NCI-H345 (cell line): ENCODE results near the gene SH3PXD2A.

Experiments used
- DNase-seq: peaks from one replicate; lab custom pipeline; 2025; lab: John Stamatoyannopoulos, UW

The SH3PXD2A gene

DNA sequence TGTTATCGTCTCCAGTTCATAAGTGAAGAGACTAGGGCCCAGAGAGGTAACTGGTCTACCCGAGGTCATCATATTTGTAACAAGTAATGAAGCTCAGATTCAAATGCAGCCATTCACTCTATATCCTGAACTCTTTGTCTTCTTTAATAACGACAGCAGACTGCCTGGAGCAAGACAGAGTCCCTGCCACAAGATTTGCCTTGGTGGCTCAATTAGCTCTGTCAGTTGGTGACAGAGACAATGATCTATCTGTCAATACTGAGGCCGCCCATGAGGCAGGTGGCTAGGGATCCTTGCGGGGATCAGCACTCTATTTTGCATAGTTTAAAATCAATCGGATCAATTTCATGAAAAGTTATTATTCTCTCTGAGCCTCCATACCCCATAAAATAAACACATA lies 43.9 kb downstream of the SH3PXD2A start:
- no peak for DNase-seq

DNA sequence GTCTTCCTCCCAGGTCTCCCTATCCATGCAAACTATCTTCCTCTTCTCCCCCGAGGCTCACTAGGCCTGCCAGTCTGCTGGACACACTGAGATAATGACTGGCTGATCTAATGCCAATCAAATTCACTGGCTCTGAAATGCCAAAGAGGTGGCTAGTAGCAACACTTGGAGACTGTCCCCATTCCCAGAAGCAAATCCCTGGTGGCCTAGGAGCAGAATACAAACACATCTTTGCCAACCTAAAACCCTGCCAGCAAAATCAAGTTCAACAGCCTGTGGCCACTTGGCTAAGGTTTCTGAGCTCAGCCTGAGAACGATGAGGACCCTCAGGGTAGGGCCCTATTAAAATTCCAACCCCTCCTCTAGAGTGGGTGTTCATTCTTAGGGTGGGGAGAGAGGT lies 46.6 kb downstream of the SH3PXD2A start:
- no peak for DNase-seq

DNA sequence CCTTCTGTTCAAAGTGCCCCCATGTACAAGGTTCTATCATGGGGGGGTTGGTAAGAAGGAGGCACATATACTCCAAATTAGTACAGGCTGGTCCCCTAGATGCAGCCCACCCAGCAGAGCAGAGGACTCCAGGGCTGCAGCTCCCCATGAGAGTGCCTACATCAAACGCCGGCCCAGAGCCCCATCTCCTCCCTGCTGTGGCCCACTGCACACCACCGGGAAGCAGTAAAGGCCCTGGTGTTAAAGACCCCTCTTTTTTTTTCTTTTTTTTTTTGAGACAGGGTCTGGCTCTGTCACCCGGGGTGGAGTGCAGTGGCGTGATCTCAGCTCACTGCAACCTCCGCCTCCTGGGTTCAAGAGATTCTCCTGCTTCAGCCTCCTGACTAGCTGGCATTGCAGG lies 47.4 kb downstream of the SH3PXD2A start:
- no peak for DNase-seq

DNA sequence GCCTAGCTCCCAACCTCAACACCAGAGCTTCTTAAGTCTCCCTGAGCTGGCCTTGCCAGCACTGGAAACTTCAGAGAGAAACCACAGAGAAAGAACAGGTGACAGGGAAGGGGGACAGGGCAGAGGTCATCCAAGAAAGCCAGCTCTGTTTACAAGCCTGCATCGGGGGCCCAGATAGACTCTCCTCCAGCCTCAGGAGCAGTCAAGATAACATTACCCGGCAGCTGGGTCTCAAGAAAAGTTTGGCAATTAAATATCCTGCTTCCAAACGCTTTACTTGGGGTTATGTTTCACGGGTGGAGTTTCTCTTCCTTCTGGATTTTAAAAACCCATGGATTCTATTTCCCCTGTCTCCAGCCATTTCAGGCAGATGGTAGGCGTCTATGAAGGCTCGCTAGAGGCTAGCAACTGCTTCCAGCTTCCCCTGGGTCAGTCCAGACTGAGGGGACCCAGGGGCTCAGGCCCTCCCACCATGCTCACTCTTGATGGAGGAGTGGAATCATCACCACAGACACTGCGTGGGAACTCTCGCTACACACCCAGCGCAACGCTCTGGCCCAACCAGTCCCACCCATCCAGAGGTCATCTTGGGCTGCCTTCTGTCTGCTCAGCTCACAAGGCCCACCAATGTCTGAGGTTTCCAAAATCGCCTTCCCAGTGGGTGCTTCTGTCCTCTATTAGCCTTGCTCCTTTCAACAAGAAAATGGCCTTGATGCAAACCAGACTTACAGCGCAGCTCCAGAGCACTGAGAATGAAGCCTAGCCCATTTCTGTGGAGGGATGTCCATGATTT lies 48.8 kb downstream of the SH3PXD2A start:
- DNase-seq, result no peak

DNA sequence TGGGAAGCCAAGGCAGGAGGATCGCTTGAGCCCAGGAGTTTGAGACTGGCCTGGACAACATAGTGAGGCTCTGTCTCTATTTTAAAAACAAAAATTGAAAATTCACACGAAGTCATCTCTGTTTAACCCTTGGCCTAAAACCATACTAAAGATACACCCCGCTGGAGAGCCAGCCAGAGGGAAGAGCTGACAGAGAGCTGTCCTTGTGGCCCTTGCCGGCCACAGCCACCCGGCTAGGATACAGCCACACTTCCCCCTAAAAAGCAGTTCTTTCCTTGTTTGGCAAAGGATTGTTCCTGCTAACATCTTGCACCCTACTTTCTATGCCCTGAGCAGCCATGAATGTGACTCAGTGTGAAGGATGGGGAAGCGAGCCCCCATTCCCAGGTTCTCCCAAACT lies 49.6 kb downstream of the SH3PXD2A start:
- no peak for DNase-seq

DNA sequence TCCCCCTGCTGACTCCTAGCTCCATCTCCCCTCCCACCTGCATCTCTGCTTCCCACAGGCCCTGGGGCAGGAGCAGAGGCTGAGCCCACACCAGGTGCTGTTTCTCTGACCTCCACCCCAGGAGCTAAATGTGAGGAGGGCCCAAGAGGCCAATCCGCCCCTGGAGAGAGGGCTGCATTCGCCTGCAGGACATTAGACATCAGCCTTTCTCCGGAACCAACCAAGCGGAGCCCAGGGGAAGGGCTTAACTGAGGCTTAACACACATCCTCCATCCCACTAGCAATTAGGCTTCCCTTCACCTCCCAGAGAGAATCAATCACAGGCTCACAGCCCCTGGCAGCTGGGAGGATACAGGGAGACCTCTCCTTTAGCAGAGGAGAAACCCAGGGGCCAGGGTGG lies 50.5 kb downstream of the SH3PXD2A start:
- DNase-seq, result no peak

DNA sequence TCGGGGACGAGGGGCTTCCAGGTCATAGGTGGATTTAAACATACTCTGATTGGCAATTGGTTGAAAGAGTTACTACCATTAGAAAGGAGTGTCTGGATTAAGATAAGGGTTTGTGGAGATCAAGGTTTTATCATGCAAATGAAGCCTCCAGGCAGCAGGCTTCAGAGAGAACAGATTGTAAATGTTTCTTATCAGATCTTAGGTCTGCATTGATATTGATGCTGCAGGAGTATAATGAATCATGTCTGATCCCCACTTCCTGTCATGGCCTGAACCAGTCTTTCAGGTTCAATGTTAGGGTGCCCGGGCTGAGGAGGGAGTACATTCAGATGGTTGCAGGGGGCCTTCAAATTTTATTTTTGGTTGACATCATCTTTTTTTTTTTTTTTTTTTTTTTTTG lies 51.4 kb downstream of the SH3PXD2A start:
- DNase-seq, result no peak

DNA sequence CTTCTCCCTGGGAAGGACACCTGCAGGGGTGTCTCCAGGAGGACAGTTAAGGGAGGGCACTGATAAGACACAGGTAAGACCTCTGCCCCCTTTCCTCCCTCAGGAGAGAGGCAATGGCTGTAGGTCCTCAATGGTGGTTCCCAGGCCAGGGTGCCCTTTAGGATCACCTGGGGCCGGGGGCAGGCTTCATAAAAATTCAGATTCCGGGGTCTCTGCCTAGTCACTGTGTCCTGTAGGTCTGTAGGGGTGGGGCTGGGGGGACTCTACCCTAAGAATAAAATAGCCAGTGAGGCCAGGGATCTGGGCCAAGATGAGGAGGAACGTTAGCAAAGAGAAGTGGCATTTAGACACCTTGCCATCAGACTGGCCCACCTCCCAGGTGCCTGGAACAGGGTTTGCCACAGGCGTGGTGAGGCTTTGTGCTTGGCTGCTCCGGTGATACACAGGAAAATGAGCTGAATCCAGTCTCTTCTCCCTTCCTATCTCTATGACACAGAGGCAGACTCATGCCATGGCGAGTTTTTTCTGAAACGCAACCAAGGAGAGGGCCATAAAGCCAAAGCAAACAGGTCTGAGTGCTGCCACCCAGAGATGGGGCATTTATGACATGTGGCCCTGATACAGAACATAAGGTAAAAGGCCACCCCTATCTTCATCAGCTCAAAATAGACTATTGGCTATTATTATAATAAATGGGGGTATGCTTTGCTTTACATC lies 52.6 kb downstream of the SH3PXD2A start:
- no peak for DNase-seq

DNA sequence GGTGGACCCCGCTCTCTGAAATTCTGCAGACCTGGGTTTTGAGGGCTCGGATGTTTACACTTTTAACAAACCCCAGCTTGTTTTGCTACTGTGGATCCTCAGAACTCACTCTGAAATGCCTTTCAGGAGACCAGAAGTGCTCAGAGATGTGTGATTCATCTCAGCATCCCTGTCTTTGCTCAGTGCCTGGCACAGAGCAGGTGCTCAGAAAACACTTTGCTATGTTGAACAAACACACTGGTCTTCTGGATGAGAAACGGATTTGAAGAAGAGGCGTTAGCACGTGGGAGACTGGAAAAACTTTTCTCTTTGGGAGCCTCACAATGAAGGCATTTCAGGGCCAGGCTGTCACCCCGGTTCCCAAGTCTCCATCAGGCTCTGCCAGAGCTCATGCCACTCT lies 53.3 kb downstream of the SH3PXD2A start:
- no peak for DNase-seq

DNA sequence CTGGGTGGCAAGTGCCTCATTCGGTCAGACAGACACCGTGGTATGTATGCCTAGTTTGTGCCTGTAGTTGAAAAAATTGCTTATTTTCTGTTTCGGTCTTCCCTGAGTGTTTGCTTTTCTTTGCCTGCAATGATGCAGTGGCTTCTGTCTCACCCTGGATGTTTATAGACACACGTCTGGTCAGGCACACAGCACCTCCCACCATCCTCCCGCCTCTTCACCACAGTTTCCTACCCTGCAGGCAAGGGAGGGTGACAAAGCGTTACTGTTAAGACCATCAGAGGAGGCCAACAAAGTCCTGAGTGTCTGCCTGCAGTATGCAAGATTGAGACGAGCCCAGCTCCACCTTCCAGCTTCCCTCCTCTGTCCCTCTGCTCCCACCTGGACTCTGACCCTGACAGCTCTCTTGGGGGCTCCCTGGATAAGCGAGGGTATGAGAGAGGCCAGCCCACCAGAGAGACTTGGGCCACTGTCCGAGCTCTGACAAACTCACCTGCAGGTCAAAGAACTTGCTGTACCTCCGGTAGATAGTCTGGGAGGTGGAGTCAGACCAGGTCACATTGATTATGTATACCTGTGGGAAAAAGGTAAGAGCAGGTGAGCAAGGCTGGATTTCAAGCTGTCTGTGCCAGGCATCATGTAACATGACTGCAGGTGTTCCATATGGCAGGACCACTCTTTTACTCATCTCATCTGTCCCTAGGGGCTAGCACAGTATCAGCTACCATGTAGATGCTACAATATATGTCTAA lies 54.4 kb downstream of the SH3PXD2A start:
- peak; percentile 14 for DNase-seq

DNA sequence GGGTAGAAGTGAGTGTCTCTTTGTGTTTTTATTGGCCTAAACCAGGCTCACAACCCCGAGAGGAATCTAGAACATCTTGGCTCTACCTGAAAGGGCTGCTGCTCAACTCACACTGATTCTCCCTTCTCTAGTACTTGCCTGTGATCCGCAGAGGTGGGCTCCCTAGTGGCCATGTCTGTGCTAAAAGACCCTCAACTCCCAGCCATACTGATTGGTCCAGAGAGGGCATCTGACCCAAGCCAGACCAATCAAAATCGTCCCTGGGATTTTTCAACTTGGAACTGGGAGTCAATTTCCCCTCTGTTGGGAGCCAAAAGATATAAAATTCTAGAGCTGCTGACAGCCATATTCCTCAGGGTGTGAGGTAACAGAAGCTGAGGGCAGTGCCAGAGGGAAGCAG lies 55.3 kb downstream of the SH3PXD2A start:
- no peak for DNase-seq

DNA sequence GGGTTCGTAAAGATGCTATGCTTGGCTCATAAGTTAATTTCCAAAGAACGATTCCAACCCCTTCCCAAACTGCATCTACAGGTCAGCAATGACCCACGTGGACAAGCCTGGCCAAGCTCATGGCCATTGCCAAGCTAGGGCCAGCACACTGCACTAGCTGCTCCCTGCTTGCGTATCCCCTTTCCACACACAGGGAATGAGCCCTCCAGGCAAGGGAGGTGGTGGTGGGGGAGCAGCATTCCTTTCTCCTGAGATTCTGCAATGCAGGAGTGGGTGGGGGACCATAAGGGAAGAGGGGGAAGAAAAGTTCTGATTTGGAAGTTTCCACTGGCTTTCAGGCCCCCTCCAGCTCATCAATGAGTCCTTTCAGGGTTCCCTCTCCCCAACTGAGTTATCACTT lies 56.0 kb downstream of the SH3PXD2A start:
- DNase-seq, result no peak

DNA sequence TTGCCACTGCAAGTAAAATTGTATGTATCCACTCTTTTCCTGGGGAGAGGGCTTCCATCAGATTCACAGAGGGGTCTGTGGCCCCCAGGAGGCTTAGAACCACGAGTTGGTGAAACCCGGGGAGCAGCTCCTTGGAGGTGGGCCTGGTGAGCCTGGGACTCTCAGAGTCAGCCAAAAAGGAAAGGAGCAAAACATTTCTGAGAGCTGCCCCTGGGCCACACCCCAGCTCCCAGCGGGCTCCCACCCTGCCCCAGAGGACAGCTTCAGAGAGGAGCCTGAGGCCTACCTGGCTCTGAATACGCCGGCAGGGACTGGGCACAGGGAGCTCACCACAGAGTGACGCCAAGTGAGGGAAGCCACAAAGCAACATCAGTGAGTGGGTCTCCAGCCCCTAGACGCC lies 56.9 kb downstream of the SH3PXD2A start:
- no peak for DNase-seq

DNA sequence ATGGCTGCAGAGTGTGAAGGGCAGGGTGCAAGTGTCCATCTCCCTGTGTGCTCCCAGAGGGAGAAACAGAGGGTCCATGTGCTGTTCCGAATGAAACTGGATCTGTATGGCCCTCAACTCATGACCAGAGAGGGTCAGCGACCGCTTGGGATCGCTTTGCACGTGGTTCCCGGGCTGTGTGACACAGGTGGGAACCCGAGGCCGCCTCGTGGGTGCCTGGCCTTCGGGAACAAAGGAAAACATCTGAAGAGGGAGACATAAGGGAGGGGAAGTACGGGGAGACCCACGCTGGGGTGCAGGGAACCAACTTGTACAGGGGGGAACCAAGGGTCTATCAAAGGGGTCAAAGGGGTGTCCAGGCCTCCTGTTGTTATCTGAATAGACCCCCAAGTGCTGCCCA lies 57.5 kb downstream of the SH3PXD2A start:
- DNase-seq, result no peak

DNA sequence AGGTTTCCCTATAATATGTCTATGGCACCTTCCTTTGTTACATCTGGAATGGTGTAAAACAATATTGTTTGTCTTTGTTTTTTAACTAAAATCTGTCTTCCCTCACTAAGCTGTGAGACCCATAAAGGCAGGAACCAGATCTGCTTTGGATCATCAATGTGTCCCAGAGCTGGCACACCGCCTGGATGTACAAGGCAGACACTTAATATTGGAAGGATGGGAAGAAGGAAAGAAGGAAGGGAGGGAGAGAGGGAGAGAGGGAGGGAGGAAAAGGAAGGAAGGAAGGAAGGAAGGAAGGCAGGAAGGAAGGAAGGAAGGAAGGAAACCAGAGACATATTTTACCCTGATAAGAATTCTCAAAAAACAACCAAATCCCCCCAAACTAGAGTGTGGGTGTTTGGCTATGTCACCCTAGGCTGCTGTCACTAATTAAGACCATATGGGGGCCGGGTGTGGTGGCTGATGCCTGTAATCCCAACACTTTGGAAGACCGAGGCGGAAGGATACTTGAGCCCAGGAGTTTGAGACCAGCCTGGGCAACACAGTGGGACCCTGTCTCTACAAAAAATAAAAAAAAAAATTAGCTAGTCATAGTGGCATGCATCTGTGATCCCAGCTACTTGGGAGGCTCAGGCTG lies 59.6 kb downstream of the SH3PXD2A start:
- no peak for DNase-seq

DNA sequence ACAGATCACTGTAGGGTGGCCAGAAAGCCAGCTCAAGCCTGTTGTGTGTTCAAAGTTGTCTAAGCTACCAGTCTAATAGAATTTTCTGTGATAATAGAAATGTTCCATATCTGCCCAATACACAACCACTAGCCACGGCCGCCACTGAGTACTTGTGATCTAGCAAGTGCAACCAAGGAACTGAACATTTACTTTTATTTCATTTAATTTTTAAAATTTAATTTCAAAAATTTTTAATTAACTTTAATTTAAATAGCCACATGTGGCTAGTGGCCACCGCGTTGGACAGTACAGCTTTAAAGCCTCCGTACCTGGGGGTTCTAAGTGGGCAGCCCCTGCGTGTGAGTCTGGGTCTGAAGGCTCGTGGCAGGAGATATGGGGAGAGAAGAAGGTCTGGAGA lies 60.4 kb downstream of the SH3PXD2A start:
- no peak for DNase-seq

DNA sequence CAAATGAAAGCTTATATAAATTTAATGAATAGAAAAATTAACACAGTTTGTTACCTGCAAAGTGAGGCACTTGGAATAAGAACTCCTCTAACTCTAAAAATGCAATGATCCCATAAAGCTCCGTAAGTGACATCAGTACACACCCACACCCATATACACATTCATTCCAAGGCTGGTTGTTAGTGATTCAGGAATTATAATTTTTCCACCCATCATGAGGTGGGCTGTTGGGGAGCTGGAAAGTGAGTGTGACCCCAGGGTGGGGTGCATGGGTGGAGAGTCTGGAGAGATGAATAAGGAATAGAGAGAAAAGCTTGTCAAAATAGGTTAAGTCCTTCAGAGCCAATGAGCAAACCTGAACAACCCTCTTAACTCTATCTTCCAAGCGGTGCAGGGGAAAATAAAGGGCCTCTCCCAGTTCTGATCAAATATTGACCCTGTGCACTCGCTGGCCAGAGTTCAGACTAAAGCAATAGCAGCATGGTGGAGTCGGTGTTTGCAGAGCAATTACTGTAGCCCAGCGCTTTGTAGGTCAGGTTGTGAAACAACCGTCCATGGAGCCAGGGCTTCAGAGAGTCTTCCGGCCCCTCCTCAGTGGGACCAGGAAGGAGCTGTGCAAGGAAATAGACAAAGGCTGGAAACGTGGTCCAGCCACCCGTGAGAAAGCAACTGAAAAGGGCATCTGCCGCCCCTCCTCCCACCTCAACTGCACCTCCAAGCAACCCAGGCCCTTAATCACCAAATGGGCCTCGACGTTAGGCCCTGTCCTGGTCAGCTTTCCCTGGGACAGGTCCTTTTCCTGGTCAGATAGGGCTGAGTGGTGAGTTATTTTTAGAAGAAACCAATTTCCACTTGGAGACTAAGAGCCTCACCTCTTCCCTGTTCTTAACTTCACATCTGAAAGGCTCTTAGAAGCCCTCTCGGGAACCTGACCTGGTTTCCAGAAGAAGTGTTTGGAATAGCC lies 61.2 kb downstream of the SH3PXD2A start:
- peak; percentile 19 for DNase-seq

DNA sequence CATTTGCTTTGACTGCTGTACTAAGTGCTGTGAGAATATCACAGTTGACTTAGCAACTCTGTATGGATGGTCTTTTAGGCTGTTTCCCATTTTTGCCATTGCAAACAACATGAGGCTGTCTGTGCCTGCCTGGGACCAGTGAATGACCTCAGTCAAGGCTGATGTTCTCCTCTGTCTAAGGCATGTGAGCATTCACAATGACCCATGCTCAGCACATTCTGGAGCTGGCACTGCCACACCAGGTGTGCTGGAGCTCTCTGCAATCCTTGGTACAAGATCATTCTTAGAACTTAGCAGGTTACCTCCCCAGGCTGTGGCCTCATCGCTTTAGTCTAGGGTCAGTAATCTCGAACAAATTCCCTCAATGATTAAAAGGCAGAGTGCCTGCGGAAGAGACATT lies 61.9 kb downstream of the SH3PXD2A start:
- no peak for DNase-seq

DNA sequence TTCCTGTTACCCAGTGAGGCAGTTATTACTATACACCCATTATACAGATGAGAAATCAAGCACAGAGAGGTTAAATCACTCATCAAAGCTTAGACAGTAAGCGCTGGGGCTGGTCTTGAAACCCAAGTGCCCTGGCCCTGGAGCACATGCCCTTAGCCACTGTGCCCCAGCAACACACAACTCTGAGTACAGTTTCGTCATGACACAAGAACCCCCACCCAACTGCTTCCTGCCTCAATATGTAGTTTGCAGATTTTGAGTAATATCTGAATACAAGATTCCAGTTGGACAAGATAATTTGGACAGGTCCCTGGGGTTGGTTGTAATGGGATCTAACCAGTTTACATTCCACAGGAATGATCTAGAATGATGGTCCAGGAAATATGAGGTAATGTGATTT lies 62.8 kb downstream of the SH3PXD2A start:
- no peak for DNase-seq

DNA sequence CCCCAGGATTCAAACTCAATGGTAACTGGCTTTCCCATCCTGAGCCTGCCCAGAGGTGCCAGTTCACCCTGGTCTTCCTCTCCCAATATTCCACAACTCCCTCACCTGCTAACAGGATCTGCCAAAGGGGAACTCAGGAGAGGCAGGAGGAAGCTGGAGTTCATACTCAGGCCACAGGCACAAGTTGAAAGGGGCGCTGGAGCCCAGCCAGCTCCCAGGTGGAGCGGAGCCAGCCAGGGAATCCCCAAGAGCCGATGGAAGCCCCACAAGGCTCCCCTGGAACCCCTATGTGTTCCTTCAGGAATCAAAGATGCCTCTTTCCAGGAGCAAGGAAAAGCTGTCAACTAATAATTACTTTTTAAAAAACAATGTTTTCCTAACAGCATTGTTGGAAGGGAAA lies 63.5 kb downstream of the SH3PXD2A start:
- no peak for DNase-seq

DNA sequence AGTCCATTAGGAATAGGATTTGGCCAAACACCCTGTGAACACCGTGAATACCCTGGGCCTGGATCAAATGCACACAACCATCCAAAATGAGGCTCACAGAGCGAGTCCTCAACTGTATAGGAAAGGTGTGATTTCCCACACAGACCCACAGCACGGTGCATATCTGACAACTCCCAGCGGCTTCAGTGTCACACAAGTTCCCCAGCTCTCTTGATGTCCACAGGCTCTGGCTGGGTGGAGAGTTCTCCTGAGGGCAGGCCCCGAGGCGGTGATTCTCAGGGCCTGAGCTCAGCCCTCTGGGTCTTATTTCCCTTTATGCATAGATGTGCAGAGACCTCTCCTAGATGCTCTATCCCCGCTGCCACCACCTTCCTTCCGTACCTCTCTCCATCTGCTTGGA lies 64.1 kb downstream of the SH3PXD2A start:
- DNase-seq, result no peak
